ENCODE measurements around the gene RCCD1. TPM values are rescaled to one million over a fixed set of nuclear protein-coding genes. Genes with fewer than 3 reads are reported as not detected.

The RCCD1 gene
- polyA plus RNA-seq, 1 donor from 2014 or later: 4.5 TPM

DNA sequence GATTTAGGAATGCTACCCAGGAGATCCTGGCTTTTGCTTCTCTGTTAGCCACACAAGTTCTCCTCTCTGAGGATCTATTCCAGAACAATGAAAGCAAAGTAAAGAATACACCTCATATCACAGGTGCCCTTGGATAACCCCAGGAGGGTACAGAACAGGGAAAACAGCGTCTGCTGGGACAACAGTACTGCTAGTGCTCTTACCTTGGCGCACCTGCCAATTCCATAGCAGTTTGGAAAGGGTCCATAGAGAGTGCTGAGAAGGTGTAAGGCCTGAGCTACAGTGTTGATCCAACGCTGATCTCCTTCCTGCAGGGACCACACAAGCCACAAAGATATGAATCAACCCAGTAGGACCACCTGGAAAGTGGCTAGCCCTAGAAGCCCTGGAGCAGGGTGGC lies 52.6 kb downstream of the RCCD1 start:
- Histone ChIP-seq H3K79me2 (replicated peaks; ENCODE audit: insufficient read depth, low read length) (no peaks in the 10 kb centered on the region), H3K27ac (ENCODE audit: low read length) (no peak overlapping the region), H3F3A (ENCODE audit: insufficient read depth, low read length, poor library complexity, severe bottlenecking) (no peaks in the 10 kb centered on the region), H3K9me2 (ENCODE audit: insufficient read depth, low read length) (no peaks in the 10 kb centered on the region), H3K36me3 (ENCODE audit: insufficient read depth, low read length) (peaks cover 11% of the 10 kb centered on the region), H3K4me3 (ENCODE audit: low read length) (no peak overlapping the region), H2AFZ (ENCODE audit: low read depth, low read length) (no peak overlapping the region), H4K20me1 (ENCODE audit: insufficient read depth) (no peaks in the 10 kb centered on the region), H3K27me3 (ENCODE audit: insufficient read depth, low read depth, low read length) (no peaks in the 10 kb centered on the region), H3K9me3 (ENCODE audit: low read length) (no peaks in the 10 kb centered on the region), H3K9ac (ENCODE audit: low read length) (no peak overlapping the region), H3K4me2 (ENCODE audit: low read length) (no peak overlapping the region)
- TF ChIP-seq TAF1 (IDR thresholded peaks at IDR 0.05; ENCODE audit: low read depth): no peak
- TF ChIP-seq RAD21 (conservative IDR thresholded peaks at IDR 0.05): no peak
- TF ChIP-seq SMC3 (conservative IDR thresholded peaks at IDR 0.05; ENCODE audit: poor library complexity): no peak
- TF ChIP-seq, protein P1, sequence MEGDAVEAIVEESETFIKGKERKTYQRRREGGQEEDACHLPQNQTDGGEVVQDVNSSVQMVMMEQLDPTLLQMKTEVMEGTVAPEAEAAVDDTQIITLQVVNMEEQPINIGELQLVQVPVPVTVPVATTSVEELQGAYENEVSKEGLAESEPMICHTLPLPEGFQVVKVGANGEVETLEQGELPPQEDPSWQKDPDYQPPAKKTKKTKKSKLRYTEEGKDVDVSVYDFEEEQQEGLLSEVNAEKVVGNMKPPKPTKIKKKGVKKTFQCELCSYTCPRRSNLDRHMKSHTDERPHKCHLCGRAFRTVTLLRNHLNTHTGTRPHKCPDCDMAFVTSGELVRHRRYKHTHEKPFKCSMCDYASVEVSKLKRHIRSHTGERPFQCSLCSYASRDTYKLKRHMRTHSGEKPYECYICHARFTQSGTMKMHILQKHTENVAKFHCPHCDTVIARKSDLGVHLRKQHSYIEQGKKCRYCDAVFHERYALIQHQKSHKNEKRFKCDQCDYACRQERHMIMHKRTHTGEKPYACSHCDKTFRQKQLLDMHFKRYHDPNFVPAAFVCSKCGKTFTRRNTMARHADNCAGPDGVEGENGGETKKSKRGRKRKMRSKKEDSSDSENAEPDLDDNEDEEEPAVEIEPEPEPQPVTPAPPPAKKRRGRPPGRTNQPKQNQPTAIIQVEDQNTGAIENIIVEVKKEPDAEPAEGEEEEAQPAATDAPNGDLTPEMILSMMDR (IDR thresholded peaks at IDR 0.05; ENCODE audit: poor library complexity, severe bottlenecking): no peak
- no peak for TF ChIP-seq EP300 (conservative IDR thresholded peaks at IDR 0.05; ENCODE audit: poor library complexity, severe bottlenecking)
- TF ChIP-seq POLR2AphosphoS5 (IDR thresholded peaks at IDR 0.05): no peak
- TF ChIP-seq EZH2 (IDR thresholded peaks at IDR 0.05; ENCODE audit: borderline replicate concordance, insufficient read depth, low read length, poor library complexity, severe bottlenecking): no peak

Small RNA genes lying within 50 kb of the gene (small RNA-seq; reads per million reads assigned to genes)
- gene RF00019: 0 to 1.2 (median 0) reads per million in 3 experiments

Other genes with a start within 250 kb of the RCCD1 start
- 2.2 and 4.5 TPM in 2 replicates for gene BLM, start 237.5 kb upstream of the RCCD1 start, polyA plus RNA-seq
- gene FURIN, start 86.3 kb upstream of the RCCD1 start, polyA plus RNA-seq: 2.9 and 4.3 TPM in 2 replicates
- not detected in 2 replicates for gene FES, start 70.4 kb upstream of the RCCD1 start, polyA plus RNA-seq
- 59.8 and 102 TPM in 2 replicates for gene MAN2A2, start 51.6 kb upstream of the RCCD1 start, polyA plus RNA-seq
- 20.1 and 34.6 TPM in 2 replicates for gene HDDC3, start 22.3 kb upstream of the RCCD1 start, polyA plus RNA-seq
- gene UNC45A, start 19.6 kb upstream of the RCCD1 start, polyA plus RNA-seq: 41.3 and 51.4 TPM in 2 replicates
- gene PRC1, start 39.7 kb downstream of the RCCD1 start, polyA plus RNA-seq: 17.8 and 18.2 TPM in 2 replicates
- 52.5 and 54.9 TPM in 2 replicates for gene VPS33B, start 67.7 kb downstream of the RCCD1 start, polyA plus RNA-seq
- 0.38 and 0.68 TPM in 2 replicates for gene SV2B, start 145.4 kb downstream of the RCCD1 start, polyA plus RNA-seq

All from neural cell (in vitro differentiated cells).